Activated CD8-positive, alpha-beta T cell treated with anti-CD3 and anti-CD28 coated beads, Interleukin-2, amount 10 ng/mL, durations not matched to agents 7 days and 5 days (primary cell): ENCODE measurements around the gene CRNN. TPM values are rescaled to one million over a fixed set of nuclear protein-coding genes. Genes with fewer than 3 reads are reported as not detected.

Experiments
- ATAC-seq: fragments of 150-1000 bp; cut with Tn5 transposase; one replicate; pipeline ENCODE4 v1.10.0; 2021; ENCODE audit warnings: moderate library complexity
- CTCF ChIA-PET: fragments of 350-600 bp; sonication (Branson Sonifier 250); formaldehyde crosslinking; loops from one replicate; lab custom pipeline; 2021; ENCODE audit warnings: antibody characterized with exemption; lab: Charles Lee
- POLR2A ChIA-PET: fragments of 350-600 bp; sonication (Branson Sonifier 250); formaldehyde crosslinking; loops from one replicate; lab custom pipeline; 2021; ENCODE audit warnings: antibody characterized with exemption; lab: Charles Lee
- DNase-seq: peaks from one replicate; pipeline ENCODE4 v3.0.0-alpha.2; 2020
- H3K27ac Mint-ChIP-seq: one replicate; pipeline ENCODE4 v1.8.0; 2021; ENCODE audit warnings: mild to moderate bottlenecking, mixed read lengths
- H3K27me3 Mint-ChIP-seq: one replicate; pipeline ENCODE4 v1.8.0; 2021; ENCODE audit warnings: low read depth, mixed read lengths
- H3K36me3 Mint-ChIP-seq: one replicate; pipeline ENCODE4 v1.8.0; 2021; ENCODE audit warnings: low read depth, mixed read lengths
- H3K4me1 Mint-ChIP-seq: one replicate; pipeline ENCODE4 v1.8.0; 2021; ENCODE audit warnings: low read depth, mixed read lengths
- H3K4me3 Mint-ChIP-seq: one replicate; pipeline ENCODE4 v1.8.0; 2021; ENCODE audit warnings: mild to moderate bottlenecking, mixed read lengths
- H3K9me3 Mint-ChIP-seq: one replicate; pipeline ENCODE4 v1.8.0; 2022; ENCODE audit warnings: mixed read lengths; ENCODE audit not compliant: insufficient read depth
- total RNA-seq, 2 experiments: library from RNA; stranded (reverse); gene quantifications; one replicate each; pipeline ENCODE4 v1.2.3, GENCODE V29; 2021

The CRNN gene
- not detected for total RNA-seq

DNA sequence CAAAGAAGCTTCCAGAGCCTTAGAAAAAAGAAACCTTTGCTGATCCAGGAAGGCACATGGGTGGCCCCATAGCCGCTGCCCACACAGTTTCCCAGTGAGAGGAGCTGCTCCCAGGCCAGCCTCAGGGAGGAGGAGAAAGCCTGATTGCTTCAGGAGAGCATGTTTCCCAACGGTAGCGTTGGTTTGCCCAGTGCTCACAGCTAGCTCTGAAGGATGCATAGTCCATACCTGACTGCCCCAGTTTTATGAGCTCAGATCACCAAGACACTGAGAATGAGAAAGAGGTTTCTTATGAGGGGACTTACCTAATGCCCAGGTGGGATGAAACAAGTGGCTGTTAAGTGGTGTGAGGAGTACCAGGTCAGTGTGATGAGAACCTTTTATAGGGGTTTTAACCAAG lies at the start of gene CRNN:
CRNN (minus strand) TSS at position 355 of the 400 bp plus-strand sequence. CDS start 2,030 bp downstream, outside the sequence.
- ChIA-PET CTCF (interaction anchor here (1.2 kb wide), 1 partner anchor 13 kb away, joined by 3 read pairs; no protein-coding TSS in a partner anchor), POLR2A (no interaction called here)
- H3K9me3 Mint-ChIP-seq, result no peaks in the 10 kb centered on the region
- H3K27me3 Mint-ChIP-seq, result peaks cover 9% of the 10 kb centered on the region
- ATAC-seq (no peak), DNase-seq (no peak)
- no peak within 1 kb of the TSS for H3K27ac Mint-ChIP-seq
- H3K4me1 Mint-ChIP-seq, result no peaks in the 10 kb centered on the region
- H3K36me3 Mint-ChIP-seq, result no peaks in the 10 kb centered on the region
- no peak within 1 kb of the TSS for H3K4me3 Mint-ChIP-seq

DNA sequence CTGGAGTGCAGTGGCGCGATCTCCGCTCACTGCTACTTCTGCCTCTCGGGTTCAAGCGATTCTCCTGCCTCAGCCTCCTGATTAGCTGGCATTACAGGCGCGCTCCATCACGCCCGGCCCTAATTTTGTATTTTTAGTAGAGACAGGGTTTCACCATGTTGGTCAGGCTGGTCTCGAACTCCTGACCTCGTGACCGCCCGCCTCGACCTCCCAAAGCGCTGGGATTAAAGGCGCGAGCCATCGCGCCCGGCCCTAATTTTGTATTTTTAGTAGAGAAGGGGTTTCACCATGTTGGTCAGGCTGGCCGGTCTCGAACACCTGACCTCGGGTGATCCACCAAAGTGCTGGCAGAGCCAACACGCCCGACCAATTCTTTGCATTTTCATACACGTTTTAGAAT lies 48.6 kb upstream of the CRNN start:
- no peak overlapping the region for H3K27ac Mint-ChIP-seq
- ATAC-seq (no peak), DNase-seq (no peak)
- no peaks in the 10 kb centered on the region for H3K9me3 Mint-ChIP-seq
- H3K27me3 Mint-ChIP-seq, result peaks cover 11% of the 10 kb centered on the region
- ChIA-PET POLR2A (no interaction called here), CTCF (no interaction called here)
- no peaks in the 10 kb centered on the region for H3K36me3 Mint-ChIP-seq
- peaks cover 32% of the 10 kb centered on the region for H3K4me1 Mint-ChIP-seq
- H3K4me3 Mint-ChIP-seq, result no peak overlapping the region

DNA sequence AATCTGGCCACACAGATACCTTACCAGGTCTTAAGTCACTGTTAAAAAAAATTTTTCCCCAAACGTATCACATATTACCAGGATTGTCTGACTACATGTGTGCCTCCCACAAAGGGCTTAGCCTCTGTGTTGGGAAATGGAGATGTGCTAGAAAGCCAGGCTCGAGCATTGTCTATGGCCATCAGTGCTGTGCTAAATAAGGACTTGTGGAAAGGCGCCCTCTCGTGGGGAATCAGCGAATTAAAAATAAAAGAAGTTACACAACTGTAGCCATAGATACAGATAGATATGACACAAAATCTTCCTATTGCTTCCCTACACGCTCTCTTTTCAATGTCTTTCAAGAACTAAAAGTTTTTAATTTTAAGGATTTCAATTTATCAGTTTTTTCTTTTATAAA lies 47.5 kb upstream of the CRNN start:
- DNase-seq (peak; percentile 79), ATAC-seq (peak; percentile 40)
- no peaks in the 10 kb centered on the region for H3K36me3 Mint-ChIP-seq
- H3K27ac Mint-ChIP-seq, result no peak overlapping the region
- H3K4me3 Mint-ChIP-seq, result no peak overlapping the region
- ChIA-PET POLR2A (no interaction called here), CTCF (no interaction called here)
- H3K4me1 Mint-ChIP-seq, result peaks cover 32% of the 10 kb centered on the region
- H3K9me3 Mint-ChIP-seq, result no peaks in the 10 kb centered on the region
- peaks cover 6% of the 10 kb centered on the region for H3K27me3 Mint-ChIP-seq

DNA sequence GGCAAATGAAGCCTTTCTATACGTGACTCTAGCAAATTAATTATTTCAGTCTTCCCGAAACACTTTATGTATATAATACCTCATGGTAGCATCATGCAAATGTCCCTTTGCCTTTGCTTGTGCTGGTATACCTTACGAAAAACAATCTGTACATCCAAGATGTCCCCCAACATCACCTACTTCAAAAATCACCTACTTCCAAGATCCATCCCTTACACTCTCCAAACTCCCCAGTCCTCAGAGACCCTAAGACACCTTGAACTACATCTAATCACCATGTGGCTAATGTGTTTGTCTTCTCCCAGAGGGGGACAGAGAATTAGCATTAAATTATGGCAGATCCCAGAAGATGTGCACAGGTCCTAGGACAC lies 46.5 kb upstream of the CRNN start:
- peaks cover 32% of the 10 kb centered on the region for H3K4me1 Mint-ChIP-seq
- no peaks in the 10 kb centered on the region for H3K36me3 Mint-ChIP-seq
- no peaks in the 10 kb centered on the region for H3K9me3 Mint-ChIP-seq
- no peak for ATAC-seq
- H3K27me3 Mint-ChIP-seq, result peaks cover 2% of the 10 kb centered on the region
- peak overlapping the region; percentile 84 for H3K27ac Mint-ChIP-seq
- POLR2A ChIA-PET, result no interaction called here
- peak overlapping the region; percentile 35 for H3K4me3 Mint-ChIP-seq
- CTCF ChIA-PET, result interaction anchor here (1.1 to 4.0 kb wide), 9 partner anchors 20 to 413 kb away, joined by 3 to 191 read pairs (median 37); no protein-coding TSS in a partner anchor
- DNase-seq, result no peak

DNA sequence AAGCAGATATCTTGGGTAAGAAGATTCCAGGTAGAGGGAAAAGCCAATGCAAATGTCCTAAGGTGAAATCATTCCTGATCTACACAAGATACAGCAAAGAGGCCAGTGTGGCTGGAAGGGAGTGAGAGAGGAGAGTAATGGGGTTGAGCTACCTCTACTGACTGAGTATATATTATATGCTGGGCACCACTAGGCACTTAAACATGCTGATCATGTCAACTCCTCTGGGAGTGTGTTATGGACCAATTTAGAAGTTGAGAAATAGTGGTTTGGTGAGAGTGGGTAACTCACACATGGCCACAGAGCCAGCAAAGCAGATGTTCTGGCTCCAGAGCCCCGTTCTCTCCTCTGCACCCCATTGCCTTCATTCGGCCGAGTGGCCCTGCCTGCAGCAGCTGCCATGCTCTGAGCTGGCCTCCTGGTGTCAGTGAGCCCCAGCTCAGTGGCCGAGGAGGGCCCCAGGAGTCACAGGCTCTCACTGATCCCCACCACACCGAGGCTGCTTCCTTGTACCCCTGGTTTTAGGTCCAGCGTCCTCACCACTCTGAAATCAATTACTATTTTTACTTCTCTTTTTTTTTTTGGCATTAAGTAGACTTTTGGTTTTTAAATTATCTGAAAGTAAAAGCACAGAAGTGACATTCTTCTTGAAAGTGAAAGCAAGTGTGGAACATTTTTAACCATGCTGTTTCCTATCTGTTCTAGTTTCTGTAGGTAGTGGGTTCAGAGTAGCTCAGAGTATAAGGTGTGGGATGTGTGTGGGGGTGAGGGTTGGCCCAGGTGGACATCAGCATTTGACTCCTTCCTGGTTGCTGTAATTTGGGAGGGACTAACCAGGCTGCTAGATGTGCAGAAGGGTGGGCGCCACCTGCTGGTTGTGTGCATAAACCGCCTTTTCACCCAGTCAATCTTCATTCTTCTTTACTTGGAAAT lies 45.8 kb upstream of the CRNN start:
- ChIA-PET POLR2A (interaction anchor here (1.1 kb wide), 1 partner anchor 425 kb away, joined by 3 read pairs; no protein-coding TSS in a partner anchor), CTCF (interaction anchor here (1.0 to 4.0 kb wide), 29 partner anchors 10 to 739 kb away, joined by 3 to 191 read pairs (median 8); partner anchors contain the start of gene RIIAD1)
- ATAC-seq (peak; percentile 93), DNase-seq (peak; percentile 82)
- Mint-ChIP-seq H3K27me3 (peaks cover 2% of the 10 kb centered on the region), H3K9me3 (no peaks in the 10 kb centered on the region), H3K36me3 (no peaks in the 10 kb centered on the region), H3K4me1 (peaks cover 32% of the 10 kb centered on the region), H3K27ac (peak overlapping the region; percentile 84), H3K4me3 (peak overlapping the region; percentile 19)

DNA sequence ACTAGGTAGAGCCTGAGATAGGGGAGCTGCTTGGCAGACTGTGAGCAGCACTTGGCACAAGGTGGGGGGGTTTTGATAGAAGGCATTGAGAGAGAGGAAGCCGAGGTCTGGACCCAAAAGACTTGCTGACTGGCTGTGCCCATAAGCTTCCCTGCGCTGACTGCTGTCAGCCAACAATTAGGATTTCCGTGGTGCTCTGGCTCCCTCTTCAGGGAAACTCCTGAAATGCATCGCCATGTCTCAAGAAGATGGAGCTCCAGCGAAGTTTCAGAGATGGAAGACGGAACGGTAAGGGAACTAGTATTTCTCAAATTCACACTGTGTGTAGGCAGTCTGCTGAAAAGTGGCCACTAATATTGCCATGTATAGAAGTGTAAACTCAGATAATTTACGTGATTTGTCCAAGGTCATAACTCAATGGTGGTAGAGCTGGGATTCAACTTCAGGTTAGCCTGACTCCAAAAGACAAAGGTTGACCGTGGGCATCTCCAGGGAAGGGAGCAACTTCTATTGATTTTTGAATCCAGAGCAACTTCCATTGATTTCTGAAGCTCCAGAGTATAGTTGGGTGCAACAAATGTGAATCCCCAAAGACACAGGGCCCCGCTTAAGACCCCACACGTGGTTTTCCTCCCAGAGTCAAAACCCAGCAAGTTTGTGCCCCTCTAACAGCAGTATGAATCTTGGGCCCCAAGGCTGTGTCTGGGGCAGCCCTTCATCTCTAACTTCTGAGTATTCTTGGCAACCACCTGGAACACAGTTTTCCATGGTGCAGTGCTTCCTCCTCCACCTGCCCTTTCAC lies 44.5 kb upstream of the CRNN start:
- ChIA-PET POLR2A (interaction anchor here (0.8 to 1.1 kb wide), 2 partner anchors 410 to 424 kb away, joined by 3 read pairs; no protein-coding TSS in a partner anchor), CTCF (interaction anchor here (0.6 to 4.0 kb wide), 80 partner anchors 9 to 738 kb away, joined by 3 to 191 read pairs (median 4); partner anchors contain the start of genes FLG2, HRNR, LCE3A and RIIAD1)
- no peaks in the 10 kb centered on the region for H3K36me3 Mint-ChIP-seq
- peaks cover 5% of the 10 kb centered on the region for H3K27me3 Mint-ChIP-seq
- peak; percentile 86 for DNase-seq
- no peak overlapping the region for H3K27ac Mint-ChIP-seq
- ATAC-seq, result peak; percentile 52
- H3K4me3 Mint-ChIP-seq, result no peak overlapping the region
- peaks cover 32% of the 10 kb centered on the region for H3K4me1 Mint-ChIP-seq
- no peaks in the 10 kb centered on the region for H3K9me3 Mint-ChIP-seq

DNA sequence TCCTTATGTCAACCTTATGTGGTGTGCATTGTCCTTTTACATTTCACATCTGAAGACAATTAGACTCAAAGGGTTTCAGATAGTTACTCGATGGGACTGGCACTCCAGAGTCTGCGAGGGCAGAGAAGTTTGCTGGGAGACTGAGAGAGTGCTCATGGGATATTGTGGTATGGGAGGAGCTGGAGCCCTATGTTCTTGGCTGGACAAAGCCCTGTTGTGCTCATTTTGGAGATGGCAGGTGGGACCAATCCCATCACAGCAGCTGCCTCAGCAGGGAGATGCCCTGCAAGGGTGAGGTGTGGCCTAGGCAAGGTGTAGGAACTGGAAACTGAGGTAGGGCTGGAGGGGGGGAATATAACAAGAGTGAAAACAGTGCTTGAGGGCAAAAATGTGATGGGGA lies 43.5 kb upstream of the CRNN start:
- Mint-ChIP-seq H3K4me3 (no peak overlapping the region), H3K4me1 (peaks cover 32% of the 10 kb centered on the region), H3K27ac (no peak overlapping the region), H3K27me3 (peaks cover 13% of the 10 kb centered on the region), H3K36me3 (no peaks in the 10 kb centered on the region), H3K9me3 (no peaks in the 10 kb centered on the region)
- DNase-seq, result no peak
- ATAC-seq, result no peak
- ChIA-PET POLR2A (no interaction called here), CTCF (interaction anchor here (0.8 to 4.0 kb wide), 42 partner anchors 10 to 490 kb away, joined by 3 to 191 read pairs (median 8); partner anchors contain the start of genes FLG2 and HRNR)

DNA sequence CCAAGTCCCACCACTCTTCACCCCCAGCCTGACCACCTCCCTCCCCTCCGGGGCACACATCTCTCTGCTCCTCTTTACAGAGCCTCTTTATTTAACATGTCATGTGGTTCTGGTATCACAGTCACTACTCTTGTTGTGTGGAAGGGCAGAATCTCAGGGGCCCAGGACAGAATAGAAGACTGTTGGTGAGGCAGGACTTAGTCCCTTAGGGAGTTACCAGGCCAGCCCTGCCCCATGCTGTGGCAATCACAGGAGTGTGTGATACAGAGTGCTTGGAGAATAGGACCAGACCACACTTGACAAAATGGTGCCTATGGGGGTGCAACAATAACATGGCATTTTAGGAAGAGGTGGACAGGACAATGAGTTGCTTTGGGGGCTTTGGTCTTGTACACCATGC lies 43.0 kb upstream of the CRNN start:
- Mint-ChIP-seq H3K4me1 (peaks cover 32% of the 10 kb centered on the region), H3K27ac (no peak overlapping the region), H3K27me3 (peaks cover 13% of the 10 kb centered on the region), H3K9me3 (no peaks in the 10 kb centered on the region), H3K4me3 (no peak overlapping the region), H3K36me3 (no peaks in the 10 kb centered on the region)
- ATAC-seq (no peak), DNase-seq (no peak)
- ChIA-PET POLR2A (no interaction called here), CTCF (interaction anchor here (3.4 to 3.6 kb wide), 3 partner anchors 16 to 404 kb away, joined by 25 to 191 read pairs (median 60); no protein-coding TSS in a partner anchor)

DNA sequence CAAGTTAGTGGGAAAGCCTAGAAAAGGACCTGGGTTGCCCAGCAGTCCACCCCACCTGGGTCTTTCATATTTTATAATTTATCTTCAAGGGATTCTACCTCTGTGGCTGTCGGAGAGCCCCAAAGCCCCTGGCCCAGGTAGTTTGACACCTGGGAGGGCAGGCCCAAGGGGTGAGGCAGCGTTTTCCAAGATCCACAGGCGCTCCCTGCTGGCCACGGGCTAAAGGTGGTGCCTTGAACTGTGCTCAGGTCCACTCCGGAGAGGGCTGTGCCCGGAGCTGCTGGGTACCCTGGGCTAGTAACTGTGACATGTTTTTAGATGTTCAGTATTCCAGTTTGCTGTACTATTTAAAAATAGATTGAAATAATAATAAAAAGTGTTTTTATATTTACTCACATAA lies 37.2 kb upstream of the CRNN start:
- CTCF ChIA-PET, result no interaction called here
- no peaks in the 10 kb centered on the region for H3K9me3 Mint-ChIP-seq
- no peak for ATAC-seq
- no peak overlapping the region for H3K27ac Mint-ChIP-seq
- H3K36me3 Mint-ChIP-seq, result no peaks in the 10 kb centered on the region
- DNase-seq, result no peak
- POLR2A ChIA-PET, result no interaction called here
- no peak overlapping the region for H3K4me3 Mint-ChIP-seq
- no peaks in the 10 kb centered on the region for H3K4me1 Mint-ChIP-seq
- H3K27me3 Mint-ChIP-seq, result peaks cover 13% of the 10 kb centered on the region

DNA sequence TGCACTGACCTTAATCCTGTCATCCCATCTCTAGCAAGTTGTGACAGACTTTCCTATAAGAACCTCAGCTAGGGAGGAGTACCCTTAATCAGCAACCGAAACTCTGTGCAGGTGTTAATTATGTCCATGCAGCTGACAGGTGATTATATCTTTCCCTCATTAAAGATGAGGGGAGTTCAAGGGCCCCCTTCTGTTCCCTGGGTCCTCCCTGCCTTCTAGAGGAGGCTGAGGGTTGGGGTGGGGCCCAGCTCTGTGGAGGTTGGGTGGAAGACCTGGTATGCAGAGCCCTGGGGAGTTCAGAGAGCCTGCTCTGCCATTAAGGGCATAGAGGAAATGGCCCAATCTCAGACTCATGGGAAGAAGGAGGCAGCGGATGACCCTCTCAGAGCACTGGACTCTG lies 35.6 kb upstream of the CRNN start:
- Mint-ChIP-seq H3K4me1 (no peaks in the 10 kb centered on the region), H3K4me3 (no peak overlapping the region), H3K9me3 (no peaks in the 10 kb centered on the region), H3K27ac (no peak overlapping the region), H3K36me3 (no peaks in the 10 kb centered on the region), H3K27me3 (peaks cover 13% of the 10 kb centered on the region)
- ATAC-seq, result no peak
- CTCF ChIA-PET, result interaction anchor here (1.8 to 4.7 kb wide), 2 partner anchors 9 kb away, joined by 9 to 62 read pairs; no protein-coding TSS in a partner anchor
- no peak for DNase-seq
- POLR2A ChIA-PET, result no interaction called here

DNA sequence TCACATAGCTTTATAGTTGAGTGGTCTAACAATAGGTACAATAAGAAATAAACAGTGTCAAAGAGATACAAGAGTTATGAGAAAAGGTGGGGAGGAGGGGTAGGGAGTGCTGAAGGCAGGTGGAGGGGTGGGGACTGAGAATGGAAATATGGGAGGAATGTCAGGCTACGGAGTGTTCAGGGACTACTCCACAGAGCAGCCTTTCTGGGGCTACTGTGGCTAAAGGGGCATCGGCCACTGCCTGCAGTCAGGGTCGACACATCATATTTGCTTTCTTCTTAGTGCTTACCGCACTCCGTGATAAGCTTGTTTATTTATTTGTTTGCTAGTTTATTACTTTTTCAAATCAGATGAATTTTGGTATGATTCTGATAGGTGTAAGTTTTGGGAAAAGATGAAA lies 34.4 kb upstream of the CRNN start:
- ChIA-PET POLR2A (no interaction called here), CTCF (interaction anchor here (0.6 to 4.7 kb wide), 8 partner anchors 8 to 263 kb away, joined by 3 to 62 read pairs (median 4); no protein-coding TSS in a partner anchor)
- Mint-ChIP-seq H3K4me3 (no peak overlapping the region), H3K9me3 (no peaks in the 10 kb centered on the region), H3K27ac (no peak overlapping the region), H3K27me3 (peaks cover 10% of the 10 kb centered on the region), H3K36me3 (no peaks in the 10 kb centered on the region), H3K4me1 (no peaks in the 10 kb centered on the region)
- ATAC-seq, result no peak
- DNase-seq, result peak; percentile 12
